Keratinocyte (primary cell): Measurements from ENCODE around the gene HNRNPK.

Source experiments
- EZH2 ChIP-seq: IDR thresholded peaks from one replicate; pipeline ENCODE4 v1.6.1; 2012; ENCODE audit warnings: inconsistent platforms, mild to moderate bottlenecking, low read length, moderate library complexity
- TF ChIP-seq, protein P1 (sequence below), 3 experiments: IDR thresholded peaks in 1 of 3; conservative IDR thresholded peaks in 1 of 3; optimal IDR thresholded peaks in 1 of 3; 2 replicates in 2 of 3; 3 replicates in 1 of 3; pipeline versions ENCODE3 to v1.5.1; 2011; ENCODE audit warnings: low read length in 3 of 3, mild to moderate bottlenecking in 3 of 3, moderate library complexity in 2 of 3, control low read depth in 1 of 3, inconsistent platforms in 1 of 3; ENCODE audit not compliant: insufficient read depth in 2 of 3; ENCODE audit errors: extremely low read depth in 1 of 3

DNA sequence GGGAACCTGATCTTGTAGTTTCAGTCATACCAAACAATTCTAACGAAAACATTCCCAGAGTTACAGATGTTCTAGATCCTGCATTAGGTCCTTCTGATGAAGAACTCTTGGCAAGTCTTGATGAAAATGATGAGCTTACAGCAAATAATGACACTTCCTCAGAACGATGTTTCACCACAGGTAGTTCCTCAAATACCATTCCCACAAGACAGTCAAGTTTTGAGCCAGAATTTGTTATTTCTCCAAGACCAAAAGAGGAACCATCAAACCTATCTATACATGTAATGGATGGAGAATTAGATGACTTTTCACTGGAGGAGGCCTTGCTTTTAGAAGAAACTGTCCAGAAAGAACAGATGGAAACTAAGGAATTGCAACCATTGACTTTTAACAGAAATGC is 21.6 kb upstream of the HNRNPK start:
- TF ChIP-seq, protein P1, sequence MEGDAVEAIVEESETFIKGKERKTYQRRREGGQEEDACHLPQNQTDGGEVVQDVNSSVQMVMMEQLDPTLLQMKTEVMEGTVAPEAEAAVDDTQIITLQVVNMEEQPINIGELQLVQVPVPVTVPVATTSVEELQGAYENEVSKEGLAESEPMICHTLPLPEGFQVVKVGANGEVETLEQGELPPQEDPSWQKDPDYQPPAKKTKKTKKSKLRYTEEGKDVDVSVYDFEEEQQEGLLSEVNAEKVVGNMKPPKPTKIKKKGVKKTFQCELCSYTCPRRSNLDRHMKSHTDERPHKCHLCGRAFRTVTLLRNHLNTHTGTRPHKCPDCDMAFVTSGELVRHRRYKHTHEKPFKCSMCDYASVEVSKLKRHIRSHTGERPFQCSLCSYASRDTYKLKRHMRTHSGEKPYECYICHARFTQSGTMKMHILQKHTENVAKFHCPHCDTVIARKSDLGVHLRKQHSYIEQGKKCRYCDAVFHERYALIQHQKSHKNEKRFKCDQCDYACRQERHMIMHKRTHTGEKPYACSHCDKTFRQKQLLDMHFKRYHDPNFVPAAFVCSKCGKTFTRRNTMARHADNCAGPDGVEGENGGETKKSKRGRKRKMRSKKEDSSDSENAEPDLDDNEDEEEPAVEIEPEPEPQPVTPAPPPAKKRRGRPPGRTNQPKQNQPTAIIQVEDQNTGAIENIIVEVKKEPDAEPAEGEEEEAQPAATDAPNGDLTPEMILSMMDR (optimal IDR thresholded peaks at IDR 0.05 in 1 of 3, IDR thresholded peaks at IDR 0.05 in 1 of 3, conservative IDR thresholded peaks at IDR 0.05 in 1 of 3; ENCODE audit: extremely low read depth in 1 of 3, insufficient read depth in 2 of 3, low read length in 3 of 3) = no peak
- TF ChIP-seq EZH2 = no peak
